HG02884 (cell line): ENCODE measurements around the gene ZNF284.

Experiments
- ATAC-seq: cut with Tn5 transposase; IDR thresholded peaks from one replicate; pipeline ENCODE4 v1.9.1; 2021; ENCODE audit warnings: mild to moderate bottlenecking, moderate library complexity; ENCODE audit not compliant: unreplicated experiment

ZNF284 gene

DNA sequence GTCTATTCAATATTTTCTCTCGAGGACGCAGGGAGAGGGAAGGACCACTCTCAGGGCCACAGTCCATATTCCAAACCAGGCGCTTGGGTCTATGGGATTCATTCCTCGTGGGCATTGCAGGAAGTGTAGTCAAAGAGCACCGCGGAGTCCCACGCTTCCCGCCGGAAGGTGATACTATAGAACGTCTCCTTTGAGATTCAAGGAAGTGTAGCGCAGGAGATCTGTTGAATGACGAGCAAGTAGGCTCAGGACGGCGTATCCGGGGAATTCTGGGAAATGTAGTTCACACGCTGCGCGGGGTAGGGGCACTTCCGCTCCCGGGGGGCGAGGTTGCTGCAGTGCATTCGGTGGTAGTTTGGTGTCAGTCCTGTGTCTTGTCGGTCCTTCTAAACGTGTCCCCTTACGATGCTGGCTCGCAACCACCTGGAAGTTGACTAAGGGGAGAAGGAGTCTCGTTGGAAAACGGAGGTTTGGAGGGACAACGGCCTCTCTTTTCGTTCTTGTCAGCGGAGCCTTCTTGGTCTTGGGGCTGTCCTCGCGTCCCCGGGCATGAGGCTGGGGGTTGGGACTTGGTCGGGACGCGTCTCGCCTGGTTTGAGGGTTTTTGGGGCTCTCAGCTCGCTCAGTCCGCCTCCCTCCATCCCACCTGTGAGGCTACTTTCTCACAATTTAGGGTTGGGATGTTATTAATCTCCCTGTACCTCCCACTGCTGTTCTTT lies at the start of gene ZNF284:
TSS of gene ZNF284 (plus strand) at position 336 of the 719 bp plus-strand sequence. CDS start 4,231 bp downstream, outside the sequence.
- peak; percentile 96 for ATAC-seq

DNA sequence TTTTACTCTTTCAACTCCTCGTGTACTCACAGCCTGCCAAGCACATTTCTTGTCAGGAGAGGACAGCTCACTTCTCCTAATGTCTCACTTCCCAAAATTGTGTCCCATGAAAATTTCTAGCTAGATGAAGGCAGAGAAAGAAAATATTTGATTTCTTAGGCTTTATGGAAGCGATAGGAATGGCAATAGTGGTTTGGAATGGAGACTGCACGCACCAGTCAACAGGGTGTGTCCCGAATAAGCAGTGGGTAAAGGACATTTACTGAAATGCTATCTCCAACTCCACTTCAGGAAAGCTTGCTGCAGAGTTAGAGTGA lies 47.1 kb upstream of the ZNF284 start:
- no peak for ATAC-seq

DNA sequence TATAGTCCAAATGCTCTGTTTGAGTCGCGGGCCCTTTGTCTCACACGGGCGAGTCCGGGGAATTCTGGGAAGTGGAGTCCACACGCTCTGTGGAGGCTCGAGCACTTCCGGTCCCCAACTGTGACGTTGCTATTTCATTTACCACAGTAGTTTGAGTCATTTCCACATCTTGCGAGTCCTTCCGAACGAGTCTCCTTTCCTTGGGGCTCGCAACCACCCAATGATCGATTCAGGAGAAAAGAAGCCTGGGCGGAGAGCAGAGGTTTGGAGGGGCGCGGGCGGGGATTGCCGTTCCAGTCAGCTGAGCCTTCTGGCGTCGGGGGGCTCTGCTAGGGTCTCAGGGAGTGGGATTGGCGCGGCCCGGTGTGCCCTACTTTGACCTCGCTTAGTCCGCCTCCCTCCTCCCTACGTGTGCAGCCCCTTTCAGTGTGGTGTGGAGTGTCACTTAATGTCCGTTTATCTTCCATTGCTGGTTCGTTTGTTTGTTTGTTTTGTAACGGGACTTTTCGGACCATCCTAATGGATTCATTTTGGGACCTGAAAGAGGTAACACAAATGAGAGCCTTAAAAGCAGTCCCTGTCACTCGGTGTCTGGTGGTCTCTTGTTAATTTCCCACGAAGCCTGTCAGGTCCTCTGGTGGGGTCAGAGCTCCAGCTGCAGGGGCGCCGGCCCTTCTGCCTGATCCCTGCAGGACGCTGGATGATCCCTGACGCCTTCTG lies 46.6 kb upstream of the ZNF284 start, which contains the start of gene ZNF222:
TSS of gene ZNF222 (plus strand) at position 163 of the 720 bp plus-strand sequence. CDS start at position 221, 58 bp downstream.
- ATAC-seq = peak; percentile 88

DNA sequence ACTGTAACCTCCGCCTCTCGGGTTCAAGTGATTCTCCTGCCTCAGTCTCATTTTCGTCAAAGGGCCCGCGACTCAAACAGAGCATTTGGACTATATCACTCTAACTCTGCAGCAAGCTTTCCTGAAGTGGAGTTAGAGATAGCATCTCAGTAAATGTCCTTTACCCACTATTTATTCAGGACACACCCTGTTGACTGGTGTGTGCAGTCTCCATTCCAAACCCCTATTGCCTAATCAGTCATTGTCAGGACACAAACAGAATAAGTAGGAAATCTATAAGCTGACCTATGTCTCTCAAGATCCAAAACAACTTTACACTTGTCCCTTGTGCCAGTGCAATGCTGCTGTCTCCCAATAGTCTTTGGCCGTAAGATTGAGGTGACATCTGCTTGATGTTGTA lies 45.3 kb upstream of the ZNF284 start:
- no peak for ATAC-seq

DNA sequence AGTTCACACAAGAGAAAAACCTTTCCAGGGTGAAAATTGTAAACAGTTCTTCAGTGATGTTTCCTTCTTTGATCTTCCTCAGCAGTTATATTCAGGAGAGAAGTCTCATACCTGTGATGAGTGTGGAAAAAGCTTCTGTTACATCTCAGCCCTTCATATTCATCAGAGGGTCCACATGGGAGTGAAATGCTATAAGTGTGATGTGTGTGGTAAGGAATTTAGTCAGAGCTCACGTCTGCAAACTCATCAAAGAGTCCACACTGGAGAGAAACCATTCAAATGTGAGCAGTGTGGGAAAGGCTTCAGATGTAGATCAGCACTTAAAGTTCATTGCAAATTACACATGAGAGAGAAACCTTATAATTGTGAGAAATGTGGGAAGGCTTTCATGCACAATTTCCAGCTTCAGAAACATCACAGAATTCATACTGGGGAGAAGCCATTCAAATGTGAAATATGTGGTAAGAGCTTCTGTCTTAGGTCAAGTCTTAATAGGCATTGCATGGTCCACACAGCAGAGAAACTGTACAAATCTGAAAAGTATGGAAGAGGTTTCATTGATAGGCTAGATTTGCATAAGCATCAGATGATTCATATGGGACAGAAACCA lies 39.9 kb upstream of the ZNF284 start:
- no peak for ATAC-seq

DNA sequence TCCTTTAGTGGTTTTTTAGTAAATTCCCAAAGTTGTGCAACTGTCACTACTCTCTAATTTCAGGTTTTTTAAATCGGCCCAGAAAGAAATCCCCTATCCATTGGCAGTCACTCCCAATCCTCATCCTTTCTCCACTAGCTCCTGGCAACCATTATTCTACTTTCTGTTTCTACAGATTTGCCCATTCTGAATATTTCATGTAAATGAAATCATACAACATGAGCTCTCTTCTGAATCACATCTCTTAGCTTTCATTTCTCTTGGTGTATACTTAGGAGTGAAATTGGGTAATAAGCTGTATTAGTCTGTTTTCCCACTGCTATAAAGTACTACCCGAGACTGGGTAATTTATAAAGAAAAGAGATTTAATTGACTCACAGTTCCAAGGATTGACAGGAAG lies 29.8 kb upstream of the ZNF284 start:
- ATAC-seq = no peak

DNA sequence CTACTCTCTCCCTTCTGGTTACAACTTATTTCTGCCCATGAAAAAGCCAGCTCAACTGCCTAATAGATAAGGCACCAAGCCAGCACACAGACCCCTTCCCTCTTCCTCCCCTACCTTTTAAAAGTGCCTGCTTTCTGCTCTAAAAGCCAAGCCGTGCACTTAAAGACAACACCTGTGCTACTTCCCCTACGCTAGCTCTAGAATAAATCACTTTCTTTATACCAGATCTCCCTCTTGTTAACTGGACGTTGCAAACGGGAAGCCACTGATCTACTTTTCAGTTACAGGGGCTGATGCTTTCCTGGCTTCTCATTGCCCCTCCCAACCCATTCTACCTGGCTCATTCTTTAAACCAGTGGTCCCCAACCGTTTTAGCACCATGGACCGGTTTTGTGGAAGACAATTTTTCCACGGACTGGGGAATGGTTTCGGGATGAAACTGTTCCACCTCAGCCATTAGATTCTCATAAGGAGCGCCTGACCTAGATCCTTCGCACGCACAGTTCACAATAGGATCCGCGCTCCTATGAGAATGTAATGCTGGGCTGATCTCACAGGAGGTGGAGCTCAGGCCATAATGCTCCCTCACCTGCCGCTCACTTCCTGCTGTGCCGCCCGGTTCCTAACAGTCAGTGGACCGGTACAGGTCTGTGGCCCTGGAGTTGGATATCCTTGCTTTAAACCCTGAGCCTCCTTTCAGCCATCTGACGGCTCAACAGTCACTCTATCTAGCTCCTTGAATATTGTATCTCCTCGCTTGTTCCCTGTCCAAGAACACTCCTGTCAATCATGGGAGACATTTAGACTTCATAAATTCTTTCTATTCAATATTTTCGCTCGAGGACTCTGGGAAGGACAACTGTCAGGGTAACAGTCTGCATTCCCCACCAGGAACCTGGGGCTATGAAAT lies 21.0 kb upstream of the ZNF284 start:
- no peak for ATAC-seq

DNA sequence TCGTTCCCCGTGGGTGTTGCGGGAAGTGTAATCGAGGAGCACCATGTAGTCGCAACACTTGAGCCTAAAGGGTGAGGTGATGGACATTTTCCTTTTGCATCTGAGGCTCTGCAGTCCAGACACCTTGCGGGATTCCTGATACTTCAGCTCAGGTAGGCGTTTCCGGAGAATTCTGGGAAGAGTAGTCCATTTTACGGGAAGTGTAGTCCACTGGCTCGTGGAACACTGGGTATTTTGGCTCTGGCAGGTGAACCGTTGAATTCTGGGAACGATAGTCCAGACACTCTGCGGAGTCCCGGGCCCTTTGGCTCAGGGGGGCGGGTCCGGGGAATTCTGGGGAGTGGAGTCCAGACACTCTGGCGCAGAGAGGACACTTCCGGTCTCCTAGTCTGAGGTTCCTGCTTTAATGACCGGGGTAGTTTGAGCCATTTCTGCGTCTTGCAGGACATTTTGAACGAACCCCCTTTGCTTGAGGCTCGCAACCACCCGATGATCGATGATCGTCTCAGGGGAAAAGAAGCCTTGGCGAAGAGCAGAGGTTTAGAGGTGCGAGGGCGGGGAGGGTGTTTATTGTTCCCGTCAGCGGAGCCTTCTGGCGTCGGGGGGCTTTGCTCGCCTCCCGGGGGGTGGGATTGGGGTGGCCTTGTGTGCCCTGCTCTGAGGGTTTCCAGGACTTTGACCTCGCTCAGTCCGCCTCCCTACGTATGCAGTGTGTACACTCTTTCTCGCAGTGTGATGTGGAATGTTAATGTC lies 20.1 kb upstream of the ZNF284 start, which contains the start of gene ZNF223:
TSS of gene ZNF223 (plus strand) at position 387 of the 753 bp plus-strand sequence. CDS start 3,141 bp downstream, outside the sequence.
- ATAC-seq = no peak

DNA sequence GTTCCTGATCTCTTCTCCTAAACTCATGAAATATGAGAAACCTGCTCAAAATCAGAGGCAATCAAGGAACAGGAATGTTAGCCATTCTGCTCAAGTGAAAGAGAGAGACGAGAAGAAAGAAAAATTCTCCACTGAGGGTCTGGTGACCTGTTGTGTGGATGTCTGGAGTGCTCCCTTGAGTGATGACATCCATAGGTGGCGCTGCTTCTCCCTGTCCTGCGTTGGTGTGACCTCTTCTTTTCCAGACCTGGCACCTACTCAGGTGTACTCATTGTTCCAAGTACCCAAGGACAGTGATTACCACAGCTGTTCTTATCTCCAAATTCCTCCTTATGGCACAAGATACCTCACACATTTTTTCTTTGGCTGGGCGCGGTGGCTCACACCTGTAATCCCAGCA lies 16.1 kb upstream of the ZNF284 start:
- no peak for ATAC-seq

DNA sequence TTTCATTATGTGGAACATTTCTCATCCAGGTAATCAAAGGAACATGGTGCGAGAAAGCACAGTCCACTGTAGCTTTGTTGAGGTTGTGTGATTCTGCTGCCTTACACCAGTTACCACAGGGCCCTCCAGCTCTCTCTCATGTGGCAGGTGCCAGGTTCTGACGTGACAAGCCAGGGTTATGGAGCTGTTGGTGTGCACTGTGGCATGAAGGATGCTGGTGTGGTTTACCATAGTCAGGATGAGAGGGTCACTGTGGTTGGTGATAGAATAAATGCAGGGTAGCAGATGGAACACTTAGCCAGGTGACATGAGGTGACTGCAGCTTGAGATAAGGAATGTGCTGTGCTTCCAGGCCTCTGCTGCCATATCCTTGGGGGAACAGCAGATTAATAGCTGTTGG lies 12.7 kb upstream of the ZNF284 start:
- no peak for ATAC-seq

DNA sequence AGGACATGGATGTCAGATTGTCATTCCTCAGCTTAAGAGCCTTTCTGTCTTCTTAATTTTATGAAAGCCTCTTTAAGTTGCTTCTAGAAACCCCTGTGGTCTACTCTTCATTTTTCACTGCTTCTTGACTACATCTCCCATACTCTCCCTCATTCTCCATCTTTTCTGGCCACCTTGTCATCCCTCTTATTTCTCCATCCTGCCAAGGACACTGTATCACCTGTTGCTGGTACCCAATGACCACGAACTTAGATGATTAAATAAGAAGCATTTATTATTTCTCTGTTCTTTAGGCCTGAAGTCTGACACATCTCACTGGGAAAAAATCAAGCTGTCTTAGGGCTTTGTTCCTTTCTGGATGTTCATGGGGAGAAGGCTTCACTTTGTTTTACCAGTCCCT lies 10.9 kb upstream of the ZNF284 start:
- ATAC-seq = no peak

DNA sequence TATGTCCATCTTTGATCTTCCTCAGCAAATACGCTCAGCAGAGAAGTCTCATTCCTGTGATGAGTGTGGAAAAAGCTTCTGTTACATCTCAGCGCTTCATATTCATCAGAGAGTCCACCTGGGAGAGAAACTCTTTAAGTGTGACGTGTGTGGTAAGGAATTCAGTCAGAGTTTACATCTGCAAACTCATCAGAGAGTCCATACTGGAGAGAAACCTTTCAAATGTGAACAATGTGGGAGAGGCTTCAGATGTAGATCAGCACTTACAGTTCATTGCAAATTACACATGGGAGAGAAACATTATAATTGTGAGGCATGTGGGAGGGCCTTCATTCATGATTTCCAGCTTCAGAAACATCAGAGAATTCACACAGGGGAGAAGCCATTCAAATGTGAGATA lies 5.7 kb upstream of the ZNF284 start:
- ATAC-seq = no peak

DNA sequence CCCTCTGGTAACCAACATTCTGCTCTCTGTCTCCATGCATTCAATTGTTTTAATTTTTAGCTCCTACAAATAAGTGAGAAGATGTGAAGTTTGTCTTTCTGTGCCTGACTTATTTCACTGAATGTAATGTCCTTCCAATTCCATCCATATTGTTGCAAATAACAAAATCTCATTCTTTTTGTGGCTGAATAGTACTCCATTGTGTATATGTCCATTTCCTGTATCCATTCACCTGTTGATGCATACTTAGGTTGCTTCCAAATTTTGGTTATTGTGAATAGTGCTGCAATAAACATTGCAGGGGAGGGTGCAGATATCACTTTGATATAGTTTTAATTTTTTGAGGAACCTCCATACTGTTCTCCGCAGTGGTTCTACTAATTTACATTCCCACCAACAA lies 2.5 kb upstream of the ZNF284 start:
- no peak for ATAC-seq

DNA sequence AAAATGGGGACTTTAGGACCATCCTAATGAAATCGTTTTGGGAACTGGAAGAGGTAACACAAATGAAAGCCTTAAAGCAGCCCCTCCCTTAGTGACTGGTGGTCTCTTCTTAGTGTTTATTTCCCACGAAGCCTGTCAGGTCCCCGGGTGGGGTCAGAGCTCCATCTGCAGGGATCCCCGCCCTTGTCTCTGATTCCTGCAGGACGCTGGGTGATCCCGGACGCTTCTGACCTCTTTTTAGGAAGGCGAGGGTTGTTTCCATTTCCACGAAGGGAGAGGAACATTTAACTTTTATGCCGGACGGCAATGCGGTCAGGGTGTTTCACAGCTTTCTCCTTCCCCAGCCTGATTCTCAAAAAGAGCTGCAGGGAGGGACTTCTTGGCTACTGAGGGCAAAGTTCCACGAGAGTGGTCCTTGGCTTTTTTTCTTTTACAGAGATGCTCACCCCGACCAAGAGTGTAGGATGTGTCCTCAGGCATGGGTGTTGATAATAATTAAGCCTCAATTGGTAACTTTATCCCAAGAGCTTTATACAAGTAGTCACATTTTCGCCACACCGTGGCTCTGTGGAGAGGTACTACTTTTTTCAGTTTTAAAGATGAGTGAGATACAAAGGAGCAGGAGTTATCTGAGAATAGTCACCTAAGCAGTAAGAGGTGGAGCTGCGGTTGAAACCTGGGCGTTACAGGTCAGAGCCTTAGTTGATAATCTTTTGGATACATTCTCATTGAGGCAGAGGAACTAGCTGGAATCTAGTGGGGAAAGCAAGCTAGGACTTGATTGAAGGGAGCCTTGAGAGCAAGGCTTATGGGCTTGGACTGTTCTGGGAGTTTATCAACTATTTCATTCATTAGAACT lies 813 bp downstream of the ZNF284 start:
- ATAC-seq = no peak

DNA sequence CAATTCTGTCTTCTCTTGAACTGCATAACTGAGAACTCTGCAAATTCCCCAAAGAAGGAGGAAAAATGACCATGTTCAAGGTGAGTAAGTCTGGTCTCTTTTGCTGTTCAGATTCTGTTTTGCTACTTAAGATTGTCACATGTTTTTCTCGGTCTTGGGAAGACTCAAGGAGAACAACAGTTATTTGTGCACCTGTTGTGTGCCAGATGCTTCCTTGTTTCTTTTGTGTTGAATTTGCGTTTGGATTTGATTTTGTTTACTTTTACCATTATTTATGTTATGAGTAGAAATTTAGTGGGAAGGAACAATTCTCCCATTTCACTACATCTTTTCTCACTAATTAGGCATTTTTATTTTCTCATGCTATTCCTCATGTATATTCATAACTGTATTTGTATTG lies 4.4 kb downstream of the ZNF284 start:
- ATAC-seq = no peak

DNA sequence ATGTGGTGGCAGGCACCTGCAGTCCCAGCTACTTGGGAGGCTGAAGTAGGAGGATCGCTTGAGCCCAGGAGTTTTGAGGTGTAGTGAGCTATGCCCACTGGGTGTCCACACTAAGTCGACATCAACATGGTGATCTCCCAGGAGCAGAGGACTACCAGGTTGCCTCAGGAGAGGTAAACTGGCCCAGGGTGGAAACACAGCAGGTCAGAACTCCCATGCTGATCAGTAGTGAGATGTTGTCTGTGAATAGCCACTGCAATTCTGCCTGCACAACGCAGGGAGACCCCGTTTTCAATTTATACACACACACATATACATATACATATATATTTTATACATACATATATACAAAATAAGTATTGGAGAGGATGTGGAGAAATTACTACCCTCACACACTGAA lies 20.1 kb downstream of the ZNF284 start:
- ATAC-seq = no peak

DNA sequence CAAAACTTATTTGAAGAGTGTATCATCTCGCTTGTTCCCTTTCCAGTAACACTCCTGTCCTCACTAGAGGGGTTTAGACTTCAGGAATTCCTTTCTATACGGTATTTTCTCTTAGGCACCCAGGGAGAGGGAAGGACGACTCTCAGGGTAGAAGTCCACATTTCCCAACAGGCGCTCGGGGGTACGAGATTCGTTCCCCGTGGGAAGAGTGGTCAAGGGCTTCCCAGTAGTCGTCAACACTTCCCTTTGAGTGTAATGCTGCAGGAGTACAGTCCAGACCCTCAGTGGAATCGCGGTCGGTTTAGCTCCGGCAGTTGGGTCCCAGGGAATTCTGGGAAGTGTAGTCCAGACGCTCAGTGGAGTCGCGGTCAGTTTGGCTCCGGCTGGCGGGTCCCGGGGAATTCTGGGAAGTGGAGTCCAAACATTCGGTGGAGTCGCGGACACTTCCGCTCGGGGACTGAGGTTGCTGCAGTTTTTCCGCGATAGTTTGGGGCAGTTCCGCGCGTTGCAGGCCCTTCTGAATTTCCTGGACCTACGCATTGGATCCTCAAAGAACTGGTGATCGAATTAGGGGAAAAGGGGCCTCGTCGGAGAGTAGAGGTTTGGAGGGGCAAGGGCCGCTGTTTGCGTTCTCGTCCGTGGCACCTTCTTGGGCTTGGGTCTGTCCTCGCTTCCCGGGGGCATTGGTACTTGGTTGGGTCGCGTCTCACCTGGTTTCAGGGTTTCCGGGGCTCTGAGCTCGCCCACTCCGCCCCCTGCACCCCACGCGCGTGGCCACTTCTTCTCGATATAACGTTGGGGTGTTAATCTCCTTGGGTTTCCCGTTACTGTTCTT lies 22.2 kb downstream of the ZNF284 start, which contains the start of gene ZNF224:
TSS of gene ZNF224 (plus strand) at position 431 of the 835 bp plus-strand sequence. CDS start 3,513 bp downstream, outside the sequence.
- peak; percentile 82 for ATAC-seq

DNA sequence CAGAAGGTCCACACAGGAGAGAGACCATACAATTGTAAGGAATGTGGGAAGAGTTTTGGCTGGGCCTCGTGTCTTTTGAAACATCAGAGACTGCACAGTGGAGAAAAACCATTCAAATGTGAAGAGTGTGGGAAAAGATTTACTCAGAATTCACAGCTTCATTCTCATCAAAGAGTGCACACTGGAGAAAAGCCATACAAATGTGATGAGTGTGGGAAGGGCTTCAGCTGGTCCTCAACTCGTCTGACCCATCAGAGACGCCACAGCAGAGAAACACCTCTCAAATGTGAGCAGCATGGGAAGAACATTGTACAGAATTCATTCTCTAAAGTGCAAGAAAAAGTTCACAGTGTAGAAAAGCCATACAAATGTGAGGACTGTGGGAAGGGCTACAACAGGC lies 35.8 kb downstream of the ZNF284 start:
- no peak for ATAC-seq
